HG02970 (cell line): Measurements from ENCODE around the gene CACNG4.

Source experiments
- ATAC-seq: cut with Tn5 transposase; IDR thresholded peaks from one replicate; pipeline ENCODE4 v1.9.1; 2021; ENCODE audit warnings: mild to moderate bottlenecking, moderate library complexity, moderate number of reproducible peaks; ENCODE audit not compliant: unreplicated experiment, low FRiP score

CACNG4 gene

DNA sequence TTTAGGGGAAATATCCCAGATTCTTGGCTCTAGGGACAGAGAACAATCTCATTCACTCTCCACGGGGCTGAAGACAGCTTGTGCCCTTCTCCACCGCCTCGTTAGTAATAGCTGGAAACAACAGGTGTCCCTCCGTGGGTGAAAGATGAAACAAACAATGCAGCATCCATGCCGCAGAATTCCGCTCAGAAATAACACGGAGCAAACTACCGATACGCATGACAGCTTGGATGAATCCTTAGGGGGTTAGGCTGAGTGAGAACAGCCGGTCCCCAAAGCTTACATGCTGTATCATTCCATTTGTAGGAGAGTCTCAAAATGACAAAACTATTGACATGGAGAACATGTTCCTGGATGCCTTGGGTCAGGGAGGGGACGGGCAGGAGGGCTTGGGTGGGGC lies 50.5 kb downstream of the CACNG4 start:
- ATAC-seq = no peak

DNA sequence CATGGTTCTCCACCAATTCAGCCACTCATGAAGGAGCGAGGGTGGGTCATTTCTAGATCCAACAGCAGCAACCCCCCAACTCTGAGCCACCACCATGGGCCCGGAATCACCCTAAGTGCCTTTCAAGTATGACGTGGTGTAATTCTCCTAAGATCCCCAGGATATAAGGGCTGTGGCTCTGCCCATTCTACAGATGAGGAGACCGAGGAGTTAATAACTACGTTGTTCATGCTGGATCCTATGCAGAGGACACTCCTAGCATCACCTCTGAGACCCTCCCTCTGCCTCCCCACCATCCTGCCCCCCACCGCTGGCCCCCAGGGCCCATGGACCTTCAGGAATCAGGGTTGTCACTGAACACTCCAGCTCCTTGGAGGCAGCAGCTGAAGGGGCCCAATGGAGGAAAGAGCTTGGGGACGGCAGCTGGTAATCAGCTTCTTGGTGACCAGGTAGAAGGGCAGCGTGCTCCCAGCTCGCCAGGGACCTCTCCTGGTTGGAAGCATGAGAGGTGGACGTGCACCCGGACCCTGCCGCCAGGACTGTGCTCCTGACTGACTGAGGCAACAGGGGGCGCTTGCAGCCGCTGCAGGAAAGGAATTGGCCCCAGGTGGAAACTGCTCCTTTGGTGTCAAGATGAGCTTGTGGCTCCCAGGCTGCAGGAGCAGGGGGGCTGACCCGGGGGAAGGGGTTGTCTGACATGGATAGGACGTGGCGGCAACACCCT lies 51.7 kb downstream of the CACNG4 start:
- no peak for ATAC-seq

- no peak for ATAC-seq
Measured at GRCh38 chr17:67017910-67018309, 53.4 kb downstream of the CACNG4 start.

- no peak for ATAC-seq
Measured at GRCh38 chr17:67018471-67019434, 54.2 kb downstream of the CACNG4 start.

- no peak for ATAC-seq
Measured at GRCh38 chr17:67019809-67020208, 55.3 kb downstream of the CACNG4 start.

GRCh38 chr17:67020293-67020766 lies 55.8 kb downstream of the CACNG4 start:
- no peak for ATAC-seq

DNA sequence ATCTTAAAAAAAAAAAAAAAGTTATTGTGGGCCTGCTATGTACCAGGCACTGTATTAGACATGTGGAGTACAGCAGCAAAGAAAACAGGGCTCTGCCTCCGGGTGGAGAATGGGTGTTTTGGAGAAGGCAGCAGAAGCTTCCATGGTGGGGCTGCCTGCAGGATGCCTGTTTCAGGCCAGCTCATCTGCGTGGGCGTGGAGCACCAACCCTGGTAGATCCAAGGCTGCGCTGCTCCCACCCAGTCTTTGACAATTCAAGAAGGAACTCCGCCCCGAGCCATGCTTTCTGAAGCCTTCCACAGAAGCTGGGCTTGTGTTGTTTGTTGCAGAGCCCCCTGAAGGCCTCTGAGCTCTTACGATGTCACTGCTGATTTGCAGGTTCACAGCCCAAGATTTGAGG lies 56.7 kb downstream of the CACNG4 start:
- ATAC-seq = no peak

DNA sequence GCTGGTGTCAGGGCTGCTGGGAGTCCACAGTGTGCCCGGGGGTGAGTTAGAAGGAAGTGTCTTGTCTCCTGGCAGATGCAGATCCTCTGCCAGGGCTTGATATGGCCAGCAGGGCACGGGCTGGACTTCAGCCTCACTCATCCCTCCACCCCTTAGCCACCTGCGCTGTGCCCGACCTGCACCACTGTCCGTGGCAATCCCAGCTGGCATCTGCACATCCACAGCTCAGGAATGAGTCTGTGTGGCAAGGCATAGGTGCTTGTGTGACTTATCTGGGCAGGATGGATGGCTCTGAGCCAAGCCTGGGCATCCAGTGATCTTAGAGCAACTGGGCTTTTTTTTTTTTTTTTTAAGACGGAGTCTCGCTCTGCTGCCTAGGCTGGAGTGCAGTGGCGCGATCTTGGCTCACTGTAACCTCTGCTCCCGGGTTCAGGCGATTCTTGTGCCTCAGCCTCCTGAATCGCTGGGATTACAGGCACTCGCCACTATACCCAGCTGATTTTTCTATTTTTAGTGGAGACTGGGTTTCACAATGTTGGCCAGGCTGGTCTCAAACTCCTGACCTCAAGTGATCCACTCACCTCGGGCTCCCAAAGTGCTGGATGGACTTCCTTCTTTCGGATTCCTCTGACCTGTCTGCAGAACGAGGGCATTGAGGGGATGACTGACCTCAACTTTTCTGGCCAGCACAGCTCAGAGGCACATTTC lies 57.4 kb downstream of the CACNG4 start:
- ATAC-seq = no peak

DNA sequence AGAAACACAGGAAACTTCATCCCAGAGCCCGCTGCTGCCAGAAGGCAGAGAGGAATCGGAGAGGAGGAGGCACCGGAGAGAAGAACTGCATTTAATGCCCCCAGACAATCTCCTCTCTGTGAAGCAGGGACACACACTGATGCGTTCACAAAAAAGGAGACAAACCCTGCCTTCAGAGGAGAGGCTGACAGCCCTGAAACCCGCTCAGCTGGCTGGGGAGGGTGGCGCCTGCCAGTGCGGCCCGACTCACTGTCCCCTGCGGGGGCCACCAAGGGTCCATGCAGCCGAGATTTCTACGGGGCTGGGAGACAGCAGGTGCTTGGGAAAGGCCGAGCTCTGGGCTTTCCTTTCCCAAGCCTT lies 57.9 kb downstream of the CACNG4 start:
- no peak for ATAC-seq

- ATAC-seq = no peak
Measured at GRCh38 chr17:67024736-67025135, 60.2 kb downstream of the CACNG4 start.

DNA sequence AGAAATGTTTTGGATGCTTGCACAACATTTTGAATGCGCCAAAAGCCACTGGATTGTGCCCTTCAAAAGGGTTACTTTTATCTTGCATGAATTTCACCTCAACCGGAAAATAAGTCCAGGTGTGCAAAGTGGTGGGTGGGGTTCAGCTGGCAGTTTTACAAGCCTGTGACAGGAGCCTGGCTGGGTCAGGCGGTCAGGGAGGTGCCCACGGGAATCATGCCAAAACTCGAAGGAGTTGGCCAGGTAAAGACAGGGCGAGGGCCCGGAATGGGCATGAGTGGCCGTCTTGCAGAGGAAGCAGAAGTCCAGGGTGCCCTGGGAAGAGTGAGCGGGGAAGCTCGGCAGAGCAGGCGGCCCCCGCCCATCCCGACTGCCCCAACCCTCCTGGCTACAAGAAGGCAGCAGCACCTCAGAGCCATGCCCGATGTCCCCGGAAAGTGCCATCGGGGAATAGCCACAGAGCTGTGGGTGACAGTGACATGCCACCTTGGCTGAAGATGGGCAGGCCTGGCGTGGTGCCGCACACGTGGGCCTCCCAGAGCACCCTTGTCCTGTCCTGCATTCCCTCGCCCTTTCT lies 60.8 kb downstream of the CACNG4 start:
- ATAC-seq = no peak

GRCh38 chr17:67026341-67026740 lies 61.8 kb downstream of the CACNG4 start:
- ATAC-seq = no peak

- no peak for ATAC-seq
Measured at GRCh38 chr17:67027031-67027628, 62.6 kb downstream of the CACNG4 start.

DNA sequence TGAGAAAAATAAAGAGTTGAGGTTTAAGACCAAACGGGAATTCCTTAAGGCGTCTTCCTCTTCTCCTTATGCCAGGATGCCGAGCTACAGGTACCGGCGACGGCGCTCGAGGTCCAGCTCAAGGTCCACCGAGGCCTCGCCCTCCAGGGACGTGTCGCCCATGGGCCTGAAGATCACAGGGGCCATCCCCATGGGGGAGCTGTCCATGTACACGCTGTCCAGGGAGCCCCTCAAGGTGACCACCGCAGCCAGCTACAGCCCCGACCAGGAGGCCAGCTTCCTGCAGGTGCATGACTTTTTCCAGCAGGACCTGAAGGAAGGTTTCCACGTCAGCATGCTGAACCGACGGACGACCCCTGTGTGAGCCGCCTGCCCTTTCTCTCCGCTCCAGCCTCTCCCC lies 66.1 kb downstream of the CACNG4 start:
- ATAC-seq = no peak

DNA sequence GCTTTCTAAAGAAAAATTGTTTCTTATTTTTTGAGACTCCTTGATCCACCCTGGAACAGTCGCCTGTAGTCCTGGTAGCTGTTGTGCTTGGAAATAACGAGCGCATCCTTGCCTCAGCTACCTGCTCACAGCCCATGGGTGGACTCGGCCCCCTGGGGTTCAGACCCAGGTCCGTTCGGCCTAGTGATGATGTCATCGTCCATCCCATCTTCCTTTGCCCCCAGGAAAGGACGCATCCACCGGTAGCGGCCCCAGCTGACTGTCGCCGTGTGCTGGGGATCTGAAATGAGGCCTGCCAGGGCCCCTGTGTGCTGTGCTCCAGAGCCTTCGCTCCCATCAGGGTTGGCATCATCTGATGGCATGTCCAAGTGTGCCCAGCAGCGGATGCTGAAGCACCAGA lies 67.9 kb downstream of the CACNG4 start:
- no peak for ATAC-seq

- ATAC-seq = no peak
Measured at GRCh38 chr17:67032985-67033384, 68.5 kb downstream of the CACNG4 start.

- ATAC-seq = no peak
Measured at GRCh38 chr17:67033613-67034012, 69.1 kb downstream of the CACNG4 start.

GRCh38 chr17:67035131-67036083 lies 70.9 kb downstream of the CACNG4 start:
- no peak for ATAC-seq

- ATAC-seq = no peak
Measured at GRCh38 chr17:67038861-67039365, 74.4 kb downstream of the CACNG4 start.
